ENCODE measurements around the gene ARMC5.

DNA sequence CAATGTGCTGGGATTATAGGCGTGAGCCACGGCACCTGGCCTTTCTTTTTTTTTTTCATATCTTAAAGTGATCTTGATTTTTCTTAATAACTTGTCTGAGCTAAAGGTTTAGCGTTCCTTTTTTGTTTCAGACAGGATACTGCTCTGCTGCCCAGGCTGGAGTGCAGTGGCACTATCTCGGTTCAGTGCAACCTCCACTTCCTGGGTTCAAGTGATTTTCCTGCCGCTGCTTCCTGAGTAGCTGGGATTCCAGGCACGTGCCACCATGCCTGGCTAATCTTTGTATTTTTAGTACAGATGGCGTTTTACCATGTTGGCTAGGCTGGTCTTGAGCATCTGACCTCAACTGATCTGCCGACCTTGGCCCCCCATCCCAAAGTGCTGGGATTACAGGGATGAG is 44.9 kb downstream of the ARMC5 start:
- TF ChIP-seq, protein P1, sequence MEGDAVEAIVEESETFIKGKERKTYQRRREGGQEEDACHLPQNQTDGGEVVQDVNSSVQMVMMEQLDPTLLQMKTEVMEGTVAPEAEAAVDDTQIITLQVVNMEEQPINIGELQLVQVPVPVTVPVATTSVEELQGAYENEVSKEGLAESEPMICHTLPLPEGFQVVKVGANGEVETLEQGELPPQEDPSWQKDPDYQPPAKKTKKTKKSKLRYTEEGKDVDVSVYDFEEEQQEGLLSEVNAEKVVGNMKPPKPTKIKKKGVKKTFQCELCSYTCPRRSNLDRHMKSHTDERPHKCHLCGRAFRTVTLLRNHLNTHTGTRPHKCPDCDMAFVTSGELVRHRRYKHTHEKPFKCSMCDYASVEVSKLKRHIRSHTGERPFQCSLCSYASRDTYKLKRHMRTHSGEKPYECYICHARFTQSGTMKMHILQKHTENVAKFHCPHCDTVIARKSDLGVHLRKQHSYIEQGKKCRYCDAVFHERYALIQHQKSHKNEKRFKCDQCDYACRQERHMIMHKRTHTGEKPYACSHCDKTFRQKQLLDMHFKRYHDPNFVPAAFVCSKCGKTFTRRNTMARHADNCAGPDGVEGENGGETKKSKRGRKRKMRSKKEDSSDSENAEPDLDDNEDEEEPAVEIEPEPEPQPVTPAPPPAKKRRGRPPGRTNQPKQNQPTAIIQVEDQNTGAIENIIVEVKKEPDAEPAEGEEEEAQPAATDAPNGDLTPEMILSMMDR (IDR thresholded peaks at IDR 0.05; ENCODE audit: low read length) = no peak
- TF ChIP-seq EZH2 (optimal IDR thresholded peaks at IDR 0.05; ENCODE audit: low read depth, low read length) (no peak), EZH2phosphoT487 (IDR thresholded peaks at IDR 0.05; ENCODE audit: low read length) (no peak)
